DOHH2 (cell line): ENCODE measurements around the gene SLC2A11.

Experiments used
- H3F3A ChIP-seq: fragments of 200-600 bp; sonication (generic), shearing (Covaris generic); 2 replicates; pipeline ENCODE4 v1.6.0; 2016; ENCODE audit warnings: antibody characterized with exemption, mild to moderate bottlenecking; ENCODE audit not compliant: control insufficient read depth, insufficient read depth
- H3K27ac ChIP-seq: fragments of 200-600 bp; sonication (generic); 2 replicates; pipeline ENCODE4 v1.5.1; 2014; ENCODE audit warnings: low read depth, mild to moderate bottlenecking, low read length, moderate library complexity
- H3K27me3 ChIP-seq: fragments of 200-600 bp; sonication (generic); 2 replicates; pipeline ENCODE4 v1.6.1; 2014; ENCODE audit warnings: mild to moderate bottlenecking, low read length, mixed read lengths; ENCODE audit not compliant: control insufficient read depth
- H3K36me3 ChIP-seq: fragments of 200-600 bp; sonication (generic); 2 replicates; pipeline ENCODE4 v1.6.1; 2014; ENCODE audit warnings: mild to moderate bottlenecking, low read length, moderate library complexity, mixed read lengths; ENCODE audit not compliant: control insufficient read depth
- H3K4me1 ChIP-seq: fragments of 200-600 bp; sonication (generic); 2 replicates; pipeline ENCODE4 v1.6.1; 2014; ENCODE audit warnings: mild to moderate bottlenecking, low read length, mixed read lengths; ENCODE audit not compliant: control insufficient read depth
- H3K4me2 ChIP-seq: fragments of 200-600 bp; sonication (generic); 2 replicates; pipeline ENCODE4 v1.6.0; 2014; ENCODE audit warnings: mild to moderate bottlenecking, low read length, moderate library complexity
- H3K4me3 ChIP-seq: fragments of 200-600 bp; sonication (generic); 2 replicates; pipeline ENCODE4 v1.5.1; 2014; ENCODE audit warnings: mild to moderate bottlenecking, low read length, mixed read lengths
- H3K79me2 ChIP-seq: fragments of 200-600 bp; sonication (generic); 2 replicates; pipeline ENCODE4 v1.6.1; 2014; ENCODE audit warnings: mild to moderate bottlenecking, low read length, mixed read lengths; ENCODE audit not compliant: control insufficient read depth
- H3K9me2 ChIP-seq: fragments of 200-600 bp; sonication (generic); replicated peaks from 2 replicates; pipeline ENCODE4 v1.6.1; 2014; ENCODE audit warnings: mild to moderate bottlenecking, low read length, mixed read lengths; ENCODE audit not compliant: control insufficient read depth
- H3K9me3 ChIP-seq: fragments of 200-600 bp; sonication (generic); 2 replicates; pipeline ENCODE4 v1.6.1; 2014; ENCODE audit warnings: antibody characterized with exemption, low read length, mixed read lengths; ENCODE audit not compliant: control insufficient read depth, insufficient read depth
- H4K20me1 ChIP-seq: fragments of 200-600 bp; sonication (generic); 2 replicates; pipeline ENCODE4 v1.6.0; 2014; ENCODE audit warnings: low read depth, mild to moderate bottlenecking, antibody characterized with exemption, low read length, moderate library complexity; ENCODE audit not compliant: control insufficient read depth, insufficient read depth
- CTCF ChIP-seq: fragments of 200-600 bp; sonication (generic); IDR thresholded peaks from one replicate; pipeline ENCODE4 v1.5.1; 2014; ENCODE audit warnings: antibody characterized with exemption, mild to moderate bottlenecking, low read depth, low read length; ENCODE audit not compliant: poor library complexity, severe bottlenecking
- EZH2phosphoT487 ChIP-seq: fragments of 200-600 bp; sonication (generic); IDR thresholded peaks from 2 replicates; pipeline ENCODE4 v1.6.1; 2017; ENCODE audit warnings: borderline replicate concordance, mild to moderate bottlenecking, antibody characterized with exemption, low read length, moderate library complexity, mixed read lengths

Gene SLC2A11

GRCh38 chr22:23820748-23821211 lies 36.9 kb upstream of the SLC2A11 start:
- Histone ChIP-seq H3K4me3 (no peak overlapping the region), H3K9me2 (no peaks in the 10 kb centered on the region), H3K4me2 (0 out of 2 replicates have a peak overlapping the region, but pooled peaks have one; percentile 15), H3K27ac (peak overlapping the region; percentile 60), H3K4me1 (peaks cover 97% of the 10 kb centered on the region), H3F3A (peaks cover 13% of the 10 kb centered on the region), H3K27me3 (no peaks in the 10 kb centered on the region), H3K36me3 (peaks cover 97% of the 10 kb centered on the region), H3K79me2 (peaks cover 75% of the 10 kb centered on the region), H3K9me3 (no peaks in the 10 kb centered on the region), H4K20me1 (no peaks in the 10 kb centered on the region)
- TF ChIP-seq EZH2phosphoT487 (no peak), CTCF (no peak)

- Histone ChIP-seq H3K4me3 (no peak overlapping the region), H3K27me3 (no peaks in the 10 kb centered on the region), H3K9me3 (no peaks in the 10 kb centered on the region), H3K79me2 (peaks cover 71% of the 10 kb centered on the region), H3K36me3 (peaks cover 96% of the 10 kb centered on the region), H3K27ac (0 out of 2 replicates have a peak overlapping the region, but pooled peaks have one; percentile 12), H4K20me1 (no peaks in the 10 kb centered on the region), H3K9me2 (no peaks in the 10 kb centered on the region), H3K4me2 (no peak overlapping the region), H3K4me1 (peaks cover 97% of the 10 kb centered on the region), H3F3A (peaks cover 22% of the 10 kb centered on the region)
- no peak for TF ChIP-seq EZH2phosphoT487
- TF ChIP-seq CTCF: no peak
Measured at GRCh38 chr22:23822101-23822671, 35.5 kb upstream of the SLC2A11 start.

- Histone ChIP-seq H3F3A (peaks cover 22% of the 10 kb centered on the region), H4K20me1 (no peaks in the 10 kb centered on the region), H3K4me1 (peaks cover 97% of the 10 kb centered on the region), H3K27me3 (no peaks in the 10 kb centered on the region), H3K9me3 (no peaks in the 10 kb centered on the region), H3K4me2 (no peak overlapping the region), H3K4me3 (no peak overlapping the region), H3K79me2 (peaks cover 77% of the 10 kb centered on the region), H3K9me2 (no peaks in the 10 kb centered on the region), H3K36me3 (peaks cover 94% of the 10 kb centered on the region), H3K27ac (peak overlapping the region; percentile 91)
- TF ChIP-seq EZH2phosphoT487 (no peak), CTCF (no peak)
Measured at GRCh38 chr22:23823331-23823791, 34.3 kb upstream of the SLC2A11 start.
